HepG2 (cell line): Measurements from ENCODE around the gene PEX14. TPM values are rescaled to one million over a fixed set of nuclear protein-coding genes. Genes with fewer than 3 reads are reported as not detected.
A peak's percentile ranks its signal among the peaks of the same experiment; 100 is the strongest.

ENCODE experiments used
- ATAC-seq: fragments of 200-7000 bp; cut with Tn5 transposase; 3 replicates; pipeline ENCODE4 v1.9.1; 2020; ENCODE audit warnings: mild to moderate bottlenecking, moderate library complexity
- BruUV-seq: library from RNA; stranded (reverse); fragments of 400-500 nt; replicated peaks from 2 replicates; lab custom pipeline; 2021; lab: Mats Ljungman, UMichigan
- CTCF ChIA-PET: fragments of 300-600 bp; formaldehyde crosslinking; extraction: SDS; loops from one replicate; lab custom pipeline; 2021; ENCODE audit warnings: low total read pairs, inconsistent platforms, low intra/inter-chr PET ratio; lab: Yijun Ruan, JAX
- POLR2A ChIA-PET: fragments of 350-600 bp; sonication (Branson Sonifier 250); formaldehyde crosslinking; loops from one replicate; lab custom pipeline; 2020; ENCODE audit warnings: antibody characterized with exemption, inconsistent platforms; lab: Yijun Ruan, JAX
- DNase-seq: peaks from one replicate; pipeline ENCODE4 v3.0.0-alpha.2; 2015; ENCODE audit warnings: low spot score
- FAIRE-seq: peaks from 3 replicates; lab custom pipeline; 2011; peaks lifted over from hg19 to GRCh38; lab: Jason Lieb, UNC
- H2AFZ ChIP-seq: one replicate; pipeline ENCODE4 v1.6.1; 2011; ENCODE audit warnings: low read length, inconsistent platforms
- H3K27ac ChIP-seq: fragments of 300-600 bp; 3 replicates; pipeline ENCODE4 v1.8.0; 2011; ENCODE audit warnings: mixed run types, mild to moderate bottlenecking, mixed read lengths, low read length, inconsistent platforms; ENCODE audit not compliant: insufficient read depth; ENCODE audit errors: extremely low read length
- H3K27me3 ChIP-seq, 2 experiments: fragments of 200-600 bp in 1 of 2; 2 replicates in 1 of 2; 3 replicates in 1 of 2; pipeline versions ENCODE4 v1.6.0 to v1.8.0; 2011; ENCODE audit warnings: low read length in 2 of 2, mild to moderate bottlenecking in 2 of 2, moderate library complexity in 2 of 2, inconsistent platforms in 1 of 2; ENCODE audit not compliant: insufficient read depth in 2 of 2, control insufficient read depth in 1 of 2
- H3K36me3 ChIP-seq, 2 experiments: fragments of 200-600 bp in 1 of 2; replicated peaks in 1 of 2; 2 replicates in 1 of 2; 3 replicates in 1 of 2; pipeline versions ENCODE4 v1.5.1 to v1.8.0; 2011; ENCODE audit warnings: low read length in 2 of 2, inconsistent platforms in 1 of 2; ENCODE audit not compliant: insufficient read depth in 2 of 2, control insufficient read depth in 1 of 2
- H3K4me1 ChIP-seq: 2 replicates; pipeline ENCODE4 v1.5.1; 2012; ENCODE audit warnings: low read length, inconsistent platforms; ENCODE audit not compliant: insufficient read depth
- H3K4me2 ChIP-seq: 2 replicates; pipeline ENCODE4 v1.6.0; 2011; ENCODE audit warnings: low read depth, low read length, inconsistent platforms
- H3K4me3 ChIP-seq, 3 experiments: fragments of 200-600 bp in 1 of 3; sonication (generic), shearing (Covaris generic) in 1 of 3; replicated peaks in 1 of 3; 2 replicates each; pipeline ENCODE4 v1.5.1; 2011 to 2016; ENCODE audit warnings: low read length in 3 of 3, inconsistent platforms in 2 of 3, low read depth in 2 of 3, mild to moderate bottlenecking in 2 of 3, control low read depth in 1 of 3, mixed read lengths in 1 of 3; ENCODE audit not compliant: insufficient read depth in 1 of 3
- H3K79me2 ChIP-seq: one replicate; pipeline ENCODE4 v1.6.1; 2011; ENCODE audit warnings: low read length, inconsistent platforms; ENCODE audit not compliant: insufficient read depth
- H3K9ac ChIP-seq: 2 replicates; pipeline ENCODE4 v1.6.0; 2011; ENCODE audit warnings: mild to moderate bottlenecking, low read depth, low read length, inconsistent platforms; ENCODE audit not compliant: insufficient read depth
- H3K9me3 ChIP-seq: 2 replicates; pipeline ENCODE4 v1.5.1; 2012; ENCODE audit warnings: mild to moderate bottlenecking, low read length
- H4K20me1 ChIP-seq: 2 replicates; pipeline ENCODE4 v1.6.0; 2011; ENCODE audit warnings: inconsistent platforms, mild to moderate bottlenecking, low read length, moderate library complexity; ENCODE audit not compliant: insufficient read depth
- CBFB ChIP-seq: sonication (generic); formaldehyde crosslinking; IDR thresholded peaks from 2 replicates; pipeline ENCODE4 v1.4.0; 2020; ENCODE audit warnings: missing genetic modification reagents
- DR1 ChIP-seq: sonication (generic); formaldehyde crosslinking; IDR thresholded peaks from 2 replicates; pipeline ENCODE4 v1.8.0; 2021; ENCODE audit warnings: mild to moderate bottlenecking, missing genetic modification reagents, inconsistent platforms
- EZH2 ChIP-seq: conservative IDR thresholded peaks from 2 replicates; pipeline ENCODE4 v1.6.1; 2012; ENCODE audit warnings: mild to moderate bottlenecking, low read depth, low read length, moderate library complexity
- HOXA9 ChIP-seq: sonication (generic); formaldehyde crosslinking; IDR thresholded peaks from 2 replicates; pipeline ENCODE4 v1.8.1; 2022; ENCODE audit warnings: missing genetic modification reagents, mild to moderate bottlenecking, moderate library complexity, borderline replicate concordance
- JUN ChIP-seq: sonication (generic); formaldehyde crosslinking; IDR thresholded peaks from 2 replicates; pipeline ENCODE4 v1.4.0; 2020; ENCODE audit warnings: mild to moderate bottlenecking, missing genetic modification reagents
- SCMH1 ChIP-seq: sonication (generic); formaldehyde crosslinking; IDR thresholded peaks from 2 replicates; pipeline ENCODE4 v1.9.0; 2021; ENCODE audit warnings: missing genetic modification reagents, mild to moderate bottlenecking, borderline replicate concordance
- SRSF9 ChIP-seq: fragments of 200-400 bp; formaldehyde crosslinking; IDR thresholded peaks from 2 replicates; pipeline ENCODE4 v1.6.1; 2018; ENCODE audit warnings: borderline replicate concordance, mild to moderate bottlenecking, low read depth, low read length; ENCODE audit not compliant: insufficient read depth, poor library complexity, severe bottlenecking
- TARDBP ChIP-seq: sonication (generic); formaldehyde crosslinking; IDR thresholded peaks from 2 replicates; pipeline ENCODE4 v1.8.0; 2022; ENCODE audit warnings: mild to moderate bottlenecking, missing genetic modification reagents
- TBX2 ChIP-seq: sonication (generic); formaldehyde crosslinking; IDR thresholded peaks from 2 replicates; pipeline ENCODE4 v1.5.0; 2020; ENCODE audit warnings: missing genetic modification reagents, mild to moderate bottlenecking, borderline replicate concordance
- ZBTB10 ChIP-seq: sonication (generic); formaldehyde crosslinking; IDR thresholded peaks from 2 replicates; pipeline ENCODE4 v1.4.0; 2020; ENCODE audit warnings: missing genetic modification reagents, borderline replicate concordance
- ZFYVE20 ChIP-seq: sonication (generic); formaldehyde crosslinking; IDR thresholded peaks from 2 replicates; pipeline ENCODE4 v1.8.0; 2023; ENCODE audit warnings: low read depth, mild to moderate bottlenecking, moderate library complexity, missing genetic modification reagents, borderline replicate concordance
- ZNF121 ChIP-seq: sonication (generic); formaldehyde crosslinking; IDR thresholded peaks from 2 replicates; pipeline ENCODE4 v1.5.0; 2020; ENCODE audit warnings: mild to moderate bottlenecking, missing genetic modification reagents
- ZNF296 ChIP-seq: sonication (generic); formaldehyde crosslinking; conservative IDR thresholded peaks from 2 replicates; pipeline ENCODE4 v1.5.0; 2020; ENCODE audit warnings: mild to moderate bottlenecking, missing genetic modification reagents
- ZNF333 ChIP-seq: sonication (generic); formaldehyde crosslinking; IDR thresholded peaks from 2 replicates; pipeline ENCODE4 v1.4.0; 2020; ENCODE audit warnings: mild to moderate bottlenecking, missing genetic modification reagents, borderline replicate concordance
- ZNF432 ChIP-seq: sonication (generic); formaldehyde crosslinking; IDR thresholded peaks from 2 replicates; pipeline ENCODE4 v1.5.0; 2020; ENCODE audit warnings: missing genetic modification reagents, mild to moderate bottlenecking, borderline replicate concordance
- ZSCAN29 ChIP-seq: sonication (generic); formaldehyde crosslinking; conservative IDR thresholded peaks from 2 replicates; pipeline ENCODE4 v1.4.0; 2020; ENCODE audit warnings: mild to moderate bottlenecking, missing genetic modification reagents
- WGBS: methylation state at CpG from one replicate; pipeline ENCODE4 v1.1.6; 2017; ENCODE audit warnings: low lambda C conversion rate; 5-methylcytosine and 5-hydroxymethylcytosine counted together
- in situ Hi-C: cut with HindIII; loops from 2 replicates; pipeline ENCODE4 v1.10.0; 2017; ENCODE audit warnings: low pct_unique_long_range_greater_than_20kb; ENCODE audit not compliant: extremely low pct_ligation_motif_present
- intact Hi-C: fragments of 100-400 bp; cut with micrococcal nuclease; formaldehyde crosslinking; loops from one replicate; pipeline ENCODE4 v1.10.0; 2022; ENCODE audit not compliant: unreplicated experiment
- polyA plus RNA-seq, 8 experiments: library from polyadenylated mRNA; depleted of rRNA in 3 of 8; stranded (reverse) in 7 of 8; unstranded in 1 of 8; fragments of >200 nt; fragmentation: Illumina TruSeq in 4 of 8; extraction: Trizol in 4 of 8; gene quantifications; 2 replicates each; pipeline versions ENCODE4 v1.2.1 to v1.2.3, GENCODE V29; 2011 to 2016; ENCODE audit warnings: low read depth in 4 of 8, missing spikeins in 1 of 8, mixed read lengths in 1 of 8; ENCODE audit not compliant: insufficient read depth in 1 of 8
- total RNA-seq, 5 experiments: library from RNA; depleted of rRNA; stranded (reverse); fragments of >200 nt; fragmentation: Illumina TruSeq; extraction: Trizol; gene quantifications; 2 replicates each; pipeline ENCODE4 v1.2.3, GENCODE V29; 2016; ENCODE audit warnings: low read depth in 1 of 5
- TF ChIP-seq, protein P1 (sequence below): sonication (generic); formaldehyde crosslinking; IDR thresholded peaks from 2 replicates; pipeline ENCODE4 v1.5.1; 2020; ENCODE audit warnings: missing genetic modification reagents, mild to moderate bottlenecking, borderline replicate concordance
- TF ChIP-seq, protein P2 (sequence below): sonication (generic); formaldehyde crosslinking; IDR thresholded peaks from 2 replicates; pipeline ENCODE4 v1.8.0; 2022; ENCODE audit warnings: missing genetic modification reagents, mild to moderate bottlenecking, borderline replicate concordance

The PEX14 gene
- total and polyA plus RNA-seq, 2 of the 13 experiments (the other 11 are each of a cell fraction or from before 2014, with no cell fraction given), result 6.5 to 9.9 TPM

DNA sequence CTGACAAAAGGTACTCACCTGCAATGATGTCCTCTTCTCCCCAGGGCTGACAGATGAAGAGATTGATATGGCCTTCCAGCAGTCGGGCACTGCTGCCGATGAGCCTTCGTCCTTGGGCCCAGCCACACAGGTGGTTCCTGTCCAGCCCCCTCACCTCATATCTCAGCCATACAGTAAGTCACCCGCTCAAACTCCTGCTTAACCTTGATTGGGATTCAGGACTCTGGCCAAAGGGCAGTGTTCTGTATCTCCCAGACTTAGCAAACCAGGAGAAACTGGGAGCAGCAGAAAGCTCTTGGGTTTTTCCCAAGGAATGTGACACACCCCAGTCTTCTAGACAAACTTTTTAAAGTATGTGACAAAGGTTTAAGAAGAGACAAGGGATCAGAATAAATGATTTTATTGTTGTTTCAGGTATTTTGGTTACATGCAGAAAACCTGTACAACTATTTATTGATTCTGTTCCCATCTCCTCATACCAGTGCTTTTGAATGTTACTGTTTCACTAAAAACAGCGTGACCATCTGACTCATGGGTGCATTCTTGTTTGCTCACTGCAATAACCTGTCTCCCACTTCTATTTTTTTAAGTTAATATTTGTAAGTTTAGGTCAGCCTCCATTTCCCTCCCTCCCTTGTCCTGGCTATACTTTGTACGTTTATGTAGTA, 124.6 kb downstream of the PEX14 start:
- Histone ChIP-seq H3K4me3 (peak overlapping the region in 2 of 3 experiments; percentile 6 to 9; a peak in 1 of 6 replicates), H4K20me1 (no peaks in the 10 kb centered on the region; the same call in 1 of the 2 replicates), H2AFZ (no peak overlapping the region), H3K27ac (peak overlapping the region; percentile 69), H3K36me3 (peaks cover 2 to 15% of the 10 kb centered on the region in 2 experiments; a peak in 4 of 5 replicates), H3K4me2 (peak overlapping the region; percentile 63), H3K27me3 (no peaks in the 10 kb centered on the region), H3K9me3 (no peaks in the 10 kb centered on the region), H3K4me1 (peaks cover 46% of the 10 kb centered on the region), H3K79me2 (no peaks in the 10 kb centered on the region), H3K9ac (peak overlapping the region; percentile 42)
- in situ Hi-C loops (no loop called here), intact Hi-C loops (loop anchor here (5.0 to 10.0 kb wide), 2 partner anchors 85 to 752 kb away; no protein-coding TSS in a partner anchor)
- POLR2A ChIA-PET, result interaction anchor here (1.0 to 1.7 kb wide), 4 partner anchors 9 to 86 kb away, joined by 3 to 4 read pairs (median 3); no protein-coding TSS in a partner anchor
- ATAC-seq (peak; percentile 92), FAIRE-seq (peak; percentile 76), DNase-seq (peak; percentile 87)
- no TSS peak for BruUV-seq
- WGBS, result 2% methylated on average over 3 of the region's 6 CpGs
- CTCF ChIA-PET, result no interaction called here
- no peak for TF ChIP-seq ZNF296
- TF ChIP-seq ZNF432 (CRISPR knock-in tag), result no peak
- no peak for TF ChIP-seq ZNF333 (CRISPR knock-in tag)
- no peak for TF ChIP-seq ZFYVE20 (CRISPR knock-in tag)
- no peak for TF ChIP-seq SRSF9
- TF ChIP-seq TBX2 (CRISPR knock-in tag), result peak; percentile 44
- TF ChIP-seq SCMH1 (CRISPR knock-in tag), result no peak
- TF ChIP-seq, protein P1, sequence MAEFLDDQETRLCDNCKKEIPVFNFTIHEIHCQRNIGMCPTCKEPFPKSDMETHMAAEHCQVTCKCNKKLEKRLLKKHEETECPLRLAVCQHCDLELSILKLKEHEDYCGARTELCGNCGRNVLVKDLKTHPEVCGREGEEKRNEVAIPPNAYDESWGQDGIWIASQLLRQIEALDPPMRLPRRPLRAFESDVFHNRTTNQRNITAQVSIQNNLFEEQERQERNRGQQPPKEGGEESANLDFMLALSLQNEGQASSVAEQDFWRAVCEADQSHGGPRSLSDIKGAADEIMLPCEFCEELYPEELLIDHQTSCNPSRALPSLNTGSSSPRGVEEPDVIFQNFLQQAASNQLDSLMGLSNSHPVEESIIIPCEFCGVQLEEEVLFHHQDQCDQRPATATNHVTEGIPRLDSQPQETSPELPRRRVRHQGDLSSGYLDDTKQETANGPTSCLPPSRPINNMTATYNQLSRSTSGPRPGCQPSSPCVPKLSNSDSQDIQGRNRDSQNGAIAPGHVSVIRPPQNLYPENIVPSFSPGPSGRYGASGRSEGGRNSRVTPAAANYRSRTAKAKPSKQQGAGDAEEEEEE (CRISPR knock-in tag), result 0 out of 2 replicates have a peak, but pooled peaks have one; percentile 32
- no peak for TF ChIP-seq ZBTB10 (CRISPR knock-in tag)
- TF ChIP-seq JUN, result peak; percentile 49; the same call in 1 of the 2 replicates
- TF ChIP-seq ZSCAN29 (CRISPR knock-in tag), result no peak
- TF ChIP-seq, protein P2, sequence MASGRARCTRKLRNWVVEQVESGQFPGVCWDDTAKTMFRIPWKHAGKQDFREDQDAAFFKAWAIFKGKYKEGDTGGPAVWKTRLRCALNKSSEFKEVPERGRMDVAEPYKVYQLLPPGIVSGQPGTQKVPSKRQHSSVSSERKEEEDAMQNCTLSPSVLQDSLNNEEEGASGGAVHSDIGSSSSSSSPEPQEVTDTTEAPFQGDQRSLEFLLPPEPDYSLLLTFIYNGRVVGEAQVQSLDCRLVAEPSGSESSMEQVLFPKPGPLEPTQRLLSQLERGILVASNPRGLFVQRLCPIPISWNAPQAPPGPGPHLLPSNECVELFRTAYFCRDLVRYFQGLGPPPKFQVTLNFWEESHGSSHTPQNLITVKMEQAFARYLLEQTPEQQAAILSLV, result no peak
- TF ChIP-seq DR1, result no peak
- no peak for TF ChIP-seq EZH2
- TF ChIP-seq ZNF121 (CRISPR knock-in tag), result 0 out of 2 replicates have a peak, but pooled peaks have one; percentile 15
- TF ChIP-seq TARDBP (CRISPR knock-in tag), result peak; percentile 25; the same call in 1 of the 2 replicates
- TF ChIP-seq HOXA9 (CRISPR knock-in tag), result no peak
- no peak for TF ChIP-seq CBFB (CRISPR knock-in tag)
